HepG2 (cell line): ENCODE data around the gene RAB36. TPM values are rescaled to one million over a fixed set of nuclear protein-coding genes. Genes with fewer than 3 reads are reported as not detected.

Source experiments
- ARID4A ChIP-seq: sonication (generic); formaldehyde crosslinking; IDR thresholded peaks from 2 replicates; pipeline ENCODE4 v1.5.0; 2020; ENCODE audit warnings: mild to moderate bottlenecking, missing genetic modification reagents, borderline replicate concordance
- ARNT2 ChIP-seq: sonication (generic); formaldehyde crosslinking; IDR thresholded peaks from 2 replicates; pipeline ENCODE4 v1.8.0; 2022; ENCODE audit warnings: mild to moderate bottlenecking, low read depth, missing genetic modification reagents, moderate library complexity
- ATF5 ChIP-seq: sonication (generic); formaldehyde crosslinking; IDR thresholded peaks from 2 replicates; pipeline ENCODE4 v1.4.0; 2020; ENCODE audit warnings: mild to moderate bottlenecking, low read depth, missing genetic modification reagents
- DRAP1 ChIP-seq: IDR thresholded peaks from 2 replicates; pipeline ENCODE4 v1.6.1; 2016; ENCODE audit warnings: missing genetic modification reagents, missing compliant biosample characterization
- GABPA ChIP-seq, 2 experiments: IDR thresholded peaks; 2 replicates each; pipeline ENCODE4 v1.6.1; 2011 to 2016; ENCODE audit warnings: low read depth in 2 of 2, low read length in 1 of 2, missing biosample characterization in 1 of 2, missing genetic modification characterization in 1 of 2
- GTF2F1 ChIP-seq: fragments of 150-350 bp; IDR thresholded peaks from 2 replicates; pipeline ENCODE4 v1.6.1; 2014; ENCODE audit warnings: low read length
- HNF4G ChIP-seq, 2 experiments: sonication (generic) in 1 of 2; formaldehyde crosslinking in 1 of 2; IDR thresholded peaks; 2 replicates each; pipeline versions ENCODE4 v1.4.0 to v1.6.1; 2011 to 2020; ENCODE audit warnings: borderline replicate concordance in 2 of 2, low read depth in 2 of 2, mild to moderate bottlenecking in 2 of 2, low read length in 1 of 2, missing genetic modification reagents in 1 of 2, moderate library complexity in 1 of 2
- HNRNPH1 ChIP-seq: fragments of 200-400 bp; formaldehyde crosslinking; optimal IDR thresholded peaks from 2 replicates; pipeline ENCODE3; 2017; ENCODE audit warnings: mild to moderate bottlenecking, low read depth, low read length
- HNRNPLL ChIP-seq: fragments of 200-400 bp; formaldehyde crosslinking; IDR thresholded peaks from 2 replicates; pipeline ENCODE4 v1.6.1; 2017; ENCODE audit warnings: mild to moderate bottlenecking, low read depth, low read length; ENCODE audit not compliant: poor library complexity, severe bottlenecking
- MXI1 ChIP-seq: IDR thresholded peaks from 3 replicates; pipeline ENCODE4 v1.6.1; 2012; ENCODE audit warnings: low read depth, low read length, inconsistent platforms, borderline replicate concordance
- MYC ChIP-seq: sonication (generic); formaldehyde crosslinking; IDR thresholded peaks from 2 replicates; pipeline ENCODE4 v1.9.0; 2021; ENCODE audit warnings: missing genetic modification reagents, borderline replicate concordance
- PHF8 ChIP-seq: sonication (generic); formaldehyde crosslinking; IDR thresholded peaks from 2 replicates; pipeline ENCODE4 v1.5.0; 2020; ENCODE audit warnings: missing genetic modification reagents
- RAD21 ChIP-seq: fragments of 450-650 bp; formaldehyde crosslinking; IDR thresholded peaks from 2 replicates; pipeline ENCODE4 v1.5.0; 2020; ENCODE audit warnings: mild to moderate bottlenecking
- RBM39 ChIP-seq: fragments of 200-400 bp; formaldehyde crosslinking; IDR thresholded peaks from one replicate; pipeline ENCODE4 v1.6.1; 2018; ENCODE audit warnings: antibody characterized with exemption, mild to moderate bottlenecking, low read depth, low read length; ENCODE audit not compliant: poor library complexity, severe bottlenecking
- SAP130 ChIP-seq: IDR thresholded peaks from 2 replicates; pipeline ENCODE4 v1.6.1; 2016; ENCODE audit warnings: low read depth
- SKI ChIP-seq: fragments of 450-650 bp; IDR thresholded peaks from one replicate; pipeline ENCODE4 v1.6.1; 2018; ENCODE audit warnings: mild to moderate bottlenecking; ENCODE audit not compliant: partially characterized antibody
- ZFX ChIP-seq: sonication (generic); formaldehyde crosslinking; IDR thresholded peaks from 2 replicates; pipeline ENCODE4 v1.4.0; 2020; ENCODE audit warnings: mild to moderate bottlenecking, low read depth, missing genetic modification reagents, moderate library complexity
- ZIK1 ChIP-seq: sonication (generic); formaldehyde crosslinking; IDR thresholded peaks from 2 replicates; pipeline ENCODE4 v1.5.0; 2020; ENCODE audit warnings: mild to moderate bottlenecking, low read depth, missing genetic modification reagents, borderline replicate concordance
- ZNF180 ChIP-seq: sonication (generic); formaldehyde crosslinking; IDR thresholded peaks from 2 replicates; pipeline ENCODE4 v1.4.0; 2020; ENCODE audit warnings: low read depth, missing genetic modification reagents, borderline replicate concordance
- ZNF331 ChIP-seq: sonication (generic); formaldehyde crosslinking; IDR thresholded peaks from 2 replicates; pipeline ENCODE4 v1.4.0; 2020; ENCODE audit warnings: missing genetic modification reagents
- ZNF468 ChIP-seq: sonication (generic); formaldehyde crosslinking; IDR thresholded peaks from 2 replicates; pipeline ENCODE4 v1.8.0; 2022; ENCODE audit warnings: mild to moderate bottlenecking, moderate library complexity, missing genetic modification reagents
- ZNF775 ChIP-seq: sonication (generic); formaldehyde crosslinking; IDR thresholded peaks from 2 replicates; pipeline ENCODE4 v1.4.0; 2020; ENCODE audit warnings: missing genetic modification reagents, mild to moderate bottlenecking, moderate library complexity, borderline replicate concordance
- polyA plus RNA-seq, 8 experiments: library from polyadenylated mRNA; depleted of rRNA in 3 of 8; stranded (reverse) in 7 of 8; unstranded in 1 of 8; fragments of >200 nt; fragmentation: Illumina TruSeq in 4 of 8; extraction: Trizol in 4 of 8; gene quantifications; 2 replicates each; pipeline versions ENCODE4 v1.2.1 to v1.2.3, GENCODE V29; 2011 to 2016; ENCODE audit warnings: low read depth in 4 of 8, missing spikeins in 1 of 8, mixed read lengths in 1 of 8; ENCODE audit not compliant: insufficient read depth in 1 of 8
- total RNA-seq, 5 experiments: library from RNA; depleted of rRNA; stranded (reverse); fragments of >200 nt; fragmentation: Illumina TruSeq; extraction: Trizol; gene quantifications; 2 replicates each; pipeline ENCODE4 v1.2.3, GENCODE V29; 2016; ENCODE audit warnings: low read depth in 1 of 5

The RAB36 gene
- total and polyA plus RNA-seq, 2 of the 13 experiments (the other 11 are each of a cell fraction or from before 2014, with no cell fraction given): 0.24 to 0.86 TPM

DNA sequence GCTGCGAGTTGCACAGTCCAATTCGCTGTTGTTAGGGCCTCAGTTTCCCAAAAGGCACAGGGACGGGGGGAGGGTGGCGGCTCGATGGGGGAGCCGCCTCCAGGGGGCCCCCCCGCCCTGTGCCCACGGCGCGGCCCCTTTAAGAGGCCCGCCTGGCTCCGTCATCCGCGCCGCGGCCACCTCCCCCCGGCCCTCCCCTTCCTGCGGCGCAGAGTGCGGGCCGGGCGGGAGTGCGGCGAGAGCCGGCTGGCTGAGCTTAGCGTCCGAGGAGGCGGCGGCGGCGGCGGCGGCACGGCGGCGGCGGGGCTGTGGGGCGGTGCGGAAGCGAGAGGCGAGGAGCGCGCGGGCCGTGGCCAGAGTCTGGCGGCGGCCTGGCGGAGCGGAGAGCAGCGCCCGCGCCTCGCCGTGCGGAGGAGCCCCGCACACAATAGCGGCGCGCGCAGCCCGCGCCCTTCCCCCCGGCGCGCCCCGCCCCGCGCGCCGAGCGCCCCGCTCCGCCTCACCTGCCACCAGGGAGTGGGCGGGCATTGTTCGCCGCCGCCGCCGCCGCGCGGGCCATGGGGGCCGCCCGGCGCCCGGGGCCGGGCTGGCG lies 35.1 kb downstream of the RAB36 start, which contains the start of gene BCR (continued):
- TF ChIP-seq ZNF775 (CRISPR knock-in tag) (no peak), HNRNPLL (peak; percentile 80), ZIK1 (CRISPR knock-in tag) (peak; percentile 24; the same call in 1 of the 2 replicates), MYC (CRISPR knock-in tag) (peak; percentile 33; the same call in 1 of the 2 replicates), ZNF331 (CRISPR knock-in tag) (peak; percentile 86), PHF8 (CRISPR knock-in tag) (0 out of 2 replicates have a peak, but pooled peaks have one; percentile 46), RBM39 (peak; percentile 17), DRAP1 (CRISPR knock-in tag) (peak; percentile 15; the same call in 1 of the 2 replicates), ZFX (CRISPR knock-in tag) (peak; percentile 32; the same call in 1 of the 2 replicates), ARID4A (CRISPR knock-in tag) (peak; percentile 1; the same call in 1 of the 2 replicates), ATF5 (CRISPR knock-in tag) (no peak), GTF2F1 (no peak), HNF4G (IDR thresholded peaks at IDR 0.05; ENCODE audit: borderline replicate concordance, low read depth, low read length) (no peak), HNF4G (CRISPR knock-in tag; IDR thresholded peaks at IDR 0.05; ENCODE audit: borderline replicate concordance, low read depth) (peak; percentile 57; the same call in 1 of the 2 replicates), MXI1 (peak; percentile 12; the same call in 1 of the 3 replicates), ARNT2 (CRISPR knock-in tag) (peak; percentile 26; the same call in 1 of the 2 replicates), SAP130 (CRISPR knock-in tag) (peak; percentile 29; the same call in 1 of the 2 replicates), GABPA (IDR thresholded peaks at IDR 0.05; ENCODE audit: low read depth, low read length) (0 out of 2 replicates have a peak, but pooled peaks have one; percentile 26), GABPA (CRISPR knock-in tag; IDR thresholded peaks at IDR 0.05; ENCODE audit: low read depth) (no peak), HNRNPH1 (no peak), ZNF180 (CRISPR knock-in tag) (no peak), ZNF468 (CRISPR knock-in tag) (no peak), RAD21 (CRISPR knock-in tag) (peak; percentile 47; the same call in 1 of the 2 replicates), SKI (peak; percentile 77)
